DND-41 (cell line): ENCODE data around the gene AHCYL2.
"Not testable (repeated sequence)": the region's sequence is repeated elsewhere in the genome, so short reads cannot be mapped to it uniquely, and the experiment has no call there.

Source experiments
- ATAC-seq: fragments of 200-7000 bp; cut with Tn5 transposase; 3 replicates; pipeline ENCODE4 v1.9.1; 2021; ENCODE audit warnings: low read depth; ENCODE audit not compliant: insufficient read depth
- DNase-seq: peaks from one replicate; pipeline ENCODE4 v3.0.0-alpha.2; 2020
- H2AFZ ChIP-seq: 2 replicates; pipeline ENCODE4 v1.6.0; 2012; ENCODE audit warnings: low read depth, low read length
- H3K27ac ChIP-seq: 2 replicates; pipeline ENCODE4 v1.5.1; 2012; ENCODE audit warnings: low read length, inconsistent platforms
- H3K27me3 ChIP-seq: fragments of 200-600 bp; sonication (generic); 2 replicates; pipeline ENCODE4 v1.6.0; 2012; ENCODE audit warnings: low read length, mild to moderate bottlenecking, inconsistent platforms; ENCODE audit not compliant: insufficient read depth, poor library complexity
- H3K36me3 ChIP-seq: 2 replicates; pipeline ENCODE4 v1.5.1; 2012; ENCODE audit warnings: low read length, inconsistent platforms; ENCODE audit not compliant: insufficient read depth
- H3K4me1 ChIP-seq: 2 replicates; pipeline ENCODE4 v1.5.1; 2012; ENCODE audit warnings: mild to moderate bottlenecking, low read length; ENCODE audit not compliant: insufficient read depth
- H3K4me2 ChIP-seq: 2 replicates; pipeline ENCODE4 v1.6.0; 2012; ENCODE audit warnings: mild to moderate bottlenecking, moderate library complexity, low read length, inconsistent platforms; ENCODE audit not compliant: insufficient read depth
- H3K4me3 ChIP-seq, 2 experiments: fragments of 200-600 bp in 1 of 2; shearing (Covaris generic) in 1 of 2; 2 replicates each; pipeline ENCODE4 v1.5.1; 2012 to 2016; ENCODE audit warnings: inconsistent platforms in 2 of 2, low read length in 2 of 2, mild to moderate bottlenecking in 2 of 2, low read depth in 1 of 2, moderate library complexity in 1 of 2
- H3K79me2 ChIP-seq: 2 replicates; pipeline ENCODE4 v1.6.0; 2012; ENCODE audit warnings: low read length, inconsistent platforms; ENCODE audit not compliant: insufficient read depth
- H3K9ac ChIP-seq: 2 replicates; pipeline ENCODE4 v1.6.0; 2012; ENCODE audit warnings: low read depth, mild to moderate bottlenecking, inconsistent platforms, low read length, moderate library complexity
- H3K9me3 ChIP-seq: 2 replicates; pipeline ENCODE4 v1.5.1; 2012; ENCODE audit warnings: low read length, moderate library complexity, mild to moderate bottlenecking, inconsistent platforms; ENCODE audit not compliant: insufficient read depth, severe bottlenecking
- H4K20me1 ChIP-seq: 2 replicates; pipeline ENCODE4 v1.6.0; 2012; ENCODE audit warnings: low read length; ENCODE audit not compliant: insufficient read depth
- CTCF ChIP-seq: IDR thresholded peaks from 2 replicates; pipeline ENCODE4 v1.5.1; 2012; ENCODE audit warnings: borderline replicate concordance, low read length, moderate library complexity, mild to moderate bottlenecking; ENCODE audit not compliant: poor library complexity, severe bottlenecking; ENCODE audit errors: extremely low read depth
- EZH2 ChIP-seq: IDR thresholded peaks from 3 replicates; pipeline ENCODE4 v1.6.1; 2012; ENCODE audit warnings: borderline replicate concordance, low read depth, mild to moderate bottlenecking, moderate library complexity, low read length, inconsistent platforms; ENCODE audit not compliant: severe bottlenecking

AHCYL2 gene

GRCh38 chr7:129367349-129367699 lies 142.5 kb downstream of the AHCYL2 start:
- Histone ChIP-seq H3K4me3 (no peak overlapping the region), H4K20me1 (no peaks in the 10 kb centered on the region), H3K36me3 (no peaks in the 10 kb centered on the region), H3K9me3 (no peaks in the 10 kb centered on the region), H2AFZ (no peak overlapping the region), H3K4me2 (no peak overlapping the region), H3K79me2 (no peaks in the 10 kb centered on the region), H3K4me1 (no peaks in the 10 kb centered on the region), H3K27ac (no peak overlapping the region), H3K9ac (no peak overlapping the region), H3K27me3 (no peaks in the 10 kb centered on the region)
- no peak for DNase-seq
- no peak for TF ChIP-seq CTCF
- no peak for TF ChIP-seq EZH2
- ATAC-seq = no peak

GRCh38 chr7:129367700-129368388 lies 143.0 kb downstream of the AHCYL2 start:
- Histone ChIP-seq H3K9me3 (no peaks in the 10 kb centered on the region), H2AFZ (no peak overlapping the region), H3K4me2 (no peak overlapping the region), H3K27me3 (no peaks in the 10 kb centered on the region), H3K9ac (no peak overlapping the region), H3K4me1 (no peaks in the 10 kb centered on the region), H3K4me3 (no peak overlapping the region), H3K27ac (no peak overlapping the region), H4K20me1 (no peaks in the 10 kb centered on the region), H3K36me3 (no peaks in the 10 kb centered on the region), H3K79me2 (no peaks in the 10 kb centered on the region)
- ATAC-seq (peak; percentile 99), DNase-seq (peak; percentile 77)
- peak; percentile 93 for TF ChIP-seq CTCF
- TF ChIP-seq EZH2 = no peak

- Histone ChIP-seq H3K9ac (no peak overlapping the region), H3K79me2 (no peaks in the 10 kb centered on the region), H3K36me3 (no peaks in the 10 kb centered on the region), H3K4me1 (no peaks in the 10 kb centered on the region), H3K9me3 (no peaks in the 10 kb centered on the region), H3K4me3 (no peak overlapping the region), H3K27ac (no peak overlapping the region), H3K4me2 (no peak overlapping the region), H4K20me1 (no peaks in the 10 kb centered on the region), H3K27me3 (no peaks in the 10 kb centered on the region), H2AFZ (no peak overlapping the region)
- DNase-seq (no peak), ATAC-seq (no peak)
- TF ChIP-seq CTCF = no peak
- TF ChIP-seq EZH2 = no peak
Measured at GRCh38 chr7:129368389-129368986, 143.7 kb downstream of the AHCYL2 start.

- H3K9ac ChIP-seq, H3K27ac ChIP-seq, H3K9me3 ChIP-seq, H2AFZ ChIP-seq, H4K20me1 ChIP-seq, H3K4me3 ChIP-seq, H3K4me2 ChIP-seq, H3K4me1 ChIP-seq, DNase-seq, H3K27me3 ChIP-seq, ATAC-seq, H3K79me2 ChIP-seq, H3K36me3 ChIP-seq: not testable (repeated sequence)
Measured at GRCh38 chr7:129369447-129369846, 144.6 kb downstream of the AHCYL2 start.
